ENCODE data around the gene PRKCI.
"Not testable (repeated sequence)": the region's sequence is repeated elsewhere in the genome, so short reads cannot be mapped to it uniquely, and the experiment has no call there.

PRKCI gene

DNA sequence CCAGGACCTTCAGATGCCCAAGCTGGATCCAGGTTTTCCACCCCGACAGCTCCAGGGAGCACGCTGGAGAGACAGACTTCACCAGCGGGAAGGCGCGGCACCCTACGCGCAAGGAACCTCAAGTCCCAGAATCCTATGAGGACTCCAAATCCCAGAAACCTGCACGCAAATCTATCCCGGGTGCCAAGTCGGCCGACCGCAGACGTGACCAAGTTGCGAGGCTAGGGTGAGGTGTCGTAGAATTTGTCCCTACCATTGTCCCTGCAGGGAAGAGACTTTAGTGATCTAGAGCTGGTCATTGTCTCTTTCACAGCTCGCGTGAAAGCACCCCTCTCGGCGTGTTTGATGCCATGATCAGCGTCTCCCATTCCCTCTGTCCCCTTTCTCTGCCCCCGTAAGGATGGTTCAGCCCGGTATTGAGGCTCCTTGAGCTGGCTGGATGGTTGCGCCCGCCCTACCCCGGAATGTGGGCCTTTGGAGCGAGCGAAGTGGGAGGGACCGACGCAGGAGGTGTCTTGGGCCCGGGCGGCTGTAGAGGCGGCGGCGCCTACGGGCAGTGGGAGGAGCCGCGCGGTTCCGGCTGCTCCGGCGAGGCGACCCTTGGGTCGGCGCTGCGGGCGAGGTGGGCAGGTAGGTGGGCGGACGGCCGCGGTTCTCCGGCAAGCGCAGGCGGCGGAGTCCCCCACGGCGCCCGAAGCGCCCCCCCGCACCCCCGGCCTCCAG lies at the start of gene PRKCI:
Gene PRKCI, plus strand, starts transcription at position 501 of the 723 bp plus-strand sequence. CDS start 246 bp downstream, outside the sequence.
- DNase-seq: peak; percentile 97

DNA sequence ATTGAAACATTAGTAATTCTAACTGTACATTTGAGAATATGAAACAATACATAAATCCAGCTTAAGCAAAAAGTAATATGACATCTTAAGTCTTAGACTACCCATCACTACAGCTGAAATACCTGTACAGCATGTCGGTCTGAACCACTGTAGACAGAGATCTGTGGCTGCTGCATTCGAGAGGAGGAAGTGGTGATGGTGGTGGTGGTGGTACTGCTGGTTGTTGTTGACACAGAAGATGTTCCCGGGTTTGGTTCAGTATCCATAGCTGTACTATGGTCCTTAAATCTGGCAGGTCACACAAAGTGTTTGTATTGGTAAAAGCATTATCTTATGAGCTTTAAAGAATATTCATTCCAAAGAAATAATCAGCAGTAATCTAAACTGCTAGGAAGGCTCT lies 43.6 kb upstream of the PRKCI start:
- DNase-seq: no peak

- no peak for DNase-seq
Observed at GRCh38 chr3:170179432-170179831, 42.8 kb upstream of the PRKCI start.

GRCh38 chr3:170180079-170180907 lies 41.9 kb upstream of the PRKCI start:
- peak; percentile 12 for DNase-seq

DNA sequence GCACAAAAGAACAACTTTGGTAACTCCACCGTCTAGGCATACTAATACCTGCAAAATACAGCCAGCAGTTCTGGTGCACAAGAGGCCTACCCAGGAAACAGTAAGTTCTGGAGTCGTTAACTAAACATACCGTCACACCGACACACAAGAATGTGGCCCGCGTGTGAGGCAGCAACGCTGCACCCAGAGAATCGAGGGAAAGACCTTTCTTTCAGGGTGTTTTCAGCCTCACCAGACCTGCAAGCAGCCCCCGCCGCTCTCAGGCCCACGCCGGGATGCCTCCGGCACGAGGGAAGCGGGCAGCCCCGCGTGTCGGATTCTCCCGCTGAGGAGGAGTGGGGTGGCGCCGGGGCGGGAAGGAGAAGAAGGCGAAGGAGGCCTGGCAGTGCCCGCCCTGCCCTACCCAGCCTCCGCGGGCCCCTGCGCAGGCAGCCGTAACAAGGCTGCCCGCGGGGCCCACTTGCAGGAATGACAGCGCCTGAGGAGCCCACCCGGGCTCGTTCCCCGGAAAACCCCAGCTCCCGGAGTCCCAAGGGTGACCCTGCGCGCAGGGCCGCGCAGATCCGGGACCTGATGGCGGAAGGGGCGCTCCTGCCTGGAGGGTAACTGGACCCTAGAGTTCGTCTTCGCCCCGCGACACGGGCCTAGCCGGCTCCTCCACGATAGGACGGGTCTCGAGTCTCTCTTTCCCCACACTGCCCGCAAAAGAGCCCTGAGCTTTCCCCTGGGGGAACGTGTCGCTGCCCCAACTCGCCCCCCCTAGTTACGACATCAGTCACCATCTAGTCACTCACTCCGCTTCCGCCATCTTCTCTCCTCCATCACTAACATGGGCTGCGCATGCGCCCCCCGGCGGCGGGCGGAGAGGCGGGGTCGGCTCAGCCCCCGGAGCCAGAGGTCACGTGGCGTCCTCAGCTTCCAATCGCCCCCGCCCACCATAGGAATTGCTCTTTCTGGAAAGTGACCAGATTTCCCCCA lies 41.0 kb upstream of the PRKCI start, which contains the start of gene PHC3:
Gene PHC3, minus strand, starts transcription at position 826 of the 978 bp plus-strand sequence. Its CDS starts 18 bp downstream, at position 808.
- peak; percentile 92 for DNase-seq

DNA sequence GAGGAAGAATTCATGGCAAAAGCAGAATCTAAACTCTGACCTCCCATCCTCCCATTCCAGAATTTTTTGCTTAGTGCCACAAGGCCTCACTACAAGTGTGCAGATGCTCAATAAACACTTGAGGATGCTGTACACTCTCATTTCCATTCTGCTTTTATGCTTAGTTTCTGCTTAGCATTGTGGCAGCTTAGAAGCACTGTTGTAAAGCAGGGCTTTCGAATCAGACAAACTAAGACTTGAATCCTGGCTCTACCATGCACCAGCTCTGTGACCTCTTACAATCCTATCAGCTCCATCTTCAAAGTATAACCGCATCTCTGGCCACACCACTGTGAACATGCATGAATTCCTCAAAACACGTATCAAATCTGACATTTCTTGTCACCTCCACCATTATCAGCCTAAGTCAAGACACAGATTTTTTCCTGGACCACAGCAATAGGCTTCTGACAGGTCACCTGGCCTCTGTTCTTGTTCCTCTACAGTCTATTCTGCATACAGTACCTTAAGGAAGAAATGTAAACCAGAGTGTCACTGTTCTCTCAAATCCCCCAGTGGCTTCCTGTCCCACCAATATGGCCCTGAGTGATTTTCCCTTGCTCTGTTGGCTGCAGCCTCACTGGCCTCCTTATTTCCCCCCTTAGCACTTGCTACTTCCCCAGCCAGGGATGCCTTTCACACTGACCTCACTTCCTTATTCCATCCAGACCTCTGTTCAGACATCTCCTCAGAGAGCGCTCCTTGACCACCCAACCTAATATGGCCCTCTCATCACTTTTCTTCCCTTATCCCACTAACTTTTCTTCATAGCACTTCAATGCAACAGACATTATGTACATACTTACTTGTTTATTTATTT lies 32.6 kb upstream of the PRKCI start:
- DNase-seq: no peak

DNA sequence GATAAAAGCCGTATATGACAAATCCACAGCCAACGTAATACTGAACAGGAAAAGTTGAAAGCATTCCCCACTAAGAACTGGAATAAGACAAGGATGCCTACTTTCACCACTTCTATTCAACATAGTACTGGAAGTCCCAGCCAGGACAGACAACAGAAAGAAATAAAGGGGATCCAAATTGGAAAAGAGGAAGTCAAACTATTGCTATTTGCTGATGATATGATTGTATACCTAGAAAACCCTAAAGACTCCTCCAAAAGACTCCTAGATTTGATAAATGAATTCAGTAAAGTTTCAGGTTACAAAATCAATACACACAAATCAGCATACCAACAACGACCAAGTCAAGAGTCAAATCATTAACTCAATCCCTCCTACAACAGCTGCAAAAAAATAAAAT lies 26.5 kb upstream of the PRKCI start:
- not testable (repeated sequence) for DNase-seq

DNA sequence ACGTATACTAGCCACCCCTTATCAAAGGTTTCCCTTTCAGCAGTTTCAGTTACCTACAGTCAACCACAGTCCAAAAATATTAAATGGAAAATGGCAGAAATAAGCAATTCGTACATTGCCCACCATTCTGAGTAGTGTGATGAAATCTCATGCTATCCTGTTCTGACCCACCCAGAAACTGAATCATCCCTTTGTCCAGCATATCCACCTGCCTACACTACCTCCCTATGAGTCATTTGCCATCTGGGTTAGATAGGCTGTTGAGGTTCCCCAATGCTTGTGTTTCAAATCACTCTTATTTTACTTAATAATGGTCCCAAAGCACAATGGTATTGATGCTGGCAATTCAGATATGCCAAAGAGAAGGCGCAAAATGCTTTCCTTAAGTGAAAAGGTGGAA lies 25.4 kb upstream of the PRKCI start:
- DNase-seq: peak; percentile 1

GRCh38 chr3:170200987-170201386 lies 21.2 kb upstream of the PRKCI start:
- DNase-seq: no peak

DNA sequence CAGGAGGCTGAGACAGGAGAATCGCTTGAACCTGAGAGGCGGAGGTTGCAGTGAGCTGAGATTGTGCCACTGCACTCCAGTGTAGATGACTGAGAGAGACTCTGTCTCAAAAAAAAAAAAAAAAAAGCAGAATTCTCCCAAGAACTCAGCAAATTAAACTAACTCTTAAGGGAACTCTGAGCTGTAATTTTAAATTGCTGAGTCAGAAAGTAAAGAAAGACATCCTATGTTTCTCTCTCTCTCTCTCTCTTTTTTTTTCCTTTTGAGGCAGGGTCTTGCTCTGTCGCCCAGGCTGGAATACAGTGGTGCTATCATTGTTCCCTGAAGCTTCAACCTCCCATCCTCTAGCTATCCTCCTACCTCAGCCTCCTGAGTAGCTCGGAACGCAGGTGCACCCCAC lies 20.7 kb upstream of the PRKCI start:
- DNase-seq: no peak

- DNase-seq: no peak
Observed at GRCh38 chr3:170203457-170203856, 18.8 kb upstream of the PRKCI start.

GRCh38 chr3:170204023-170204472 lies 18.2 kb upstream of the PRKCI start:
- DNase-seq: no peak

GRCh38 chr3:170204509-170204908 lies 17.7 kb upstream of the PRKCI start:
- no peak for DNase-seq

- peak; percentile 8 for DNase-seq
Observed at GRCh38 chr3:170205302-170205701, 16.9 kb upstream of the PRKCI start.

DNA sequence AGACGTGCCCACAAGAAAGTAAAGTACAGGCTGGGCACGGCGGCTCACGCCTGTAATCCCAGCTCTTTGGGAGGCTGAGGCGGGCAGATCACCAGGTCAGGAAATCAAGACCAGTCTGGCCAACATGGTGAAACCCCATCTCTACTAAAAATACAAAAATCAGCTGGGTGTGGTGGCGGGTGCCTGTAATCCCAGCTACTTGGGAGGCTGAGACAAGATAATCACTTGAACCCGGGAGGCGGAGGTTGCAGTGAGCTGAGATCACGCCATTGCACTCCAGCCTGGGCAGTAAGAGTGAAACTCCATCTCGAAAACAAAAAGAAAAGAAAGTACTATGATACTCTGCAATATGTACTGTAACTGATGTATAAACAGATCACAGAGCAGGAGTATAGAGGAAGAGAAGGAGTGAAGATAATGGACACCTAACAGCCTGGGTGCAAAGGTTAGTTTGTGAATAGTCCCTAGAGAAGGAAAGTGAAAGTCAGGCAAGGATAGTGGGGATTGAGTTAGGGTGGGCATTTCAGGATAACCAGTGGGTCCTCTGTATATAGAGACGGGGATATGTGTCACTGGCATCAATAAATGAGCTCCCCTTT lies 16.0 kb upstream of the PRKCI start:
- DNase-seq: not testable (repeated sequence)

DNA sequence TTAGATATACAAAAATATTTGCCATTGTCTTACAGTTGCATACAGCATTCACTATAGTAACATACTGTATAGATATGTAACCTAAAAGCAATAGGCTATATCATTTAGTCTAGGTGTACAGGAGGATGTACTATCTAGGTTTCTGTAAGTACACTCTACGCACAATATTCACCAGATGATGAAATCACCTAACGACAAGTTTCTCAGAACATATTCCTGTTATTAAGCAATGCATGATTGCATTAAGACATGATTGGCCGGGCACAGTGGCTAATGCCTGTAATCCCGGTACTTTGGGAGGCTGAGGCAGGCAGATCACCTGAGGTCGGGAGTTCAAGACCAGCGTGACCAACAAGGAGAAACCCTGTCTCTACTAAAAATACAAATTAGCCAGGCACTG lies 14.5 kb upstream of the PRKCI start:
- DNase-seq: no peak

DNA sequence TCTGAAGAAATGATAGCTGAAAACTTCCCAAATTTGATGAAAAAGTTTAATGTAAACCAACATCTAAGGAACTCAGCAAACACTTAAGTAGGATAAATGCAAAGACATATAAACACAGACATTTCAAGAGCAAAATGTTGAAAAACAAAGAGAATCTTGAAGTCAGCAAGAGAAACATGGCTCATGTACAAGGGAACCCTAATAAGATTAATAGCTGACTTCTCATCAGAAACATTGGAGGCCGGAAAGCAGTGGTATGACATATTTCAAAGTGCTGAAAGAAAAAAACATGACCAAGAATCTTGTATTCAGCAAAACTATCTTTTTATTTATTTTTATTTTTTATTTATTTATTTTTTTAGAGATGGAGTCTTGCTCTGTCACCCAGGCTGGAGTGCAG lies 10.6 kb upstream of the PRKCI start:
- no peak for DNase-seq

- no peak for DNase-seq
Observed at GRCh38 chr3:170219850-170220249, 2.4 kb upstream of the PRKCI start.

DNA sequence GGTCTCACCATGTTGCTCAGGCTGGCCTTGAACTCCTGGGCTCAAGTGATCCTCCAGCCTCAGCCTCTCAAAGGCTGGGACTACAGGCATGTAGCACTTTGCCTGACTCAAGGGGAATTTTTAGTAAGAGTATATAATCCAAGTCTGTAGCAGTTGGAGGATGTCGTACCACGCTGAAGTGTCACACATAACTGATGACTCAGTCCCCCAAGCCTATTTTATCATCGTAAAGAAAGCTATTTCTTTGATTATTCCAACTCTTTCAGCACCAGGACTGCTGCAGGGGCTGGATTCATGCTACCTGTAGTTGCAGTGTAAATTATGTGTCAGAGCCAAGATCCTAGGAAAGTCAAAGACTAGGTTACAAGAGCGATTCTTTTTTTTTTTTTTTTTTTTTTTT lies 1.4 kb upstream of the PRKCI start:
- peak; percentile 8 for DNase-seq

GRCh38 chr3:170222647-170223541 lies 670 bp downstream of the PRKCI start:
- DNase-seq: peak; percentile 13

All from fibroblast of upper back skin (primary cell).